HepG2 (cell line): ENCODE results near the gene SYPL2. TPM values are rescaled to one million over a fixed set of nuclear protein-coding genes. Genes with fewer than 3 reads are reported as not detected.

Experiments
- BCLAF1 ChIP-seq: fragments of 450-650 bp; IDR thresholded peaks from 2 replicates; pipeline ENCODE4 v1.6.1; 2017; ENCODE audit warnings: mild to moderate bottlenecking
- DDIT3 ChIP-seq: sonication (generic); formaldehyde crosslinking; IDR thresholded peaks from 2 replicates; pipeline ENCODE4 v1.4.0; 2020; ENCODE audit warnings: mild to moderate bottlenecking, missing genetic modification reagents
- DR1 ChIP-seq: sonication (generic); formaldehyde crosslinking; IDR thresholded peaks from 2 replicates; pipeline ENCODE4 v1.8.0; 2021; ENCODE audit warnings: mild to moderate bottlenecking, missing genetic modification reagents, inconsistent platforms
- GABPA ChIP-seq, 2 experiments: IDR thresholded peaks; 2 replicates each; pipeline ENCODE4 v1.6.1; 2011 to 2016; ENCODE audit warnings: low read depth in 2 of 2, low read length in 1 of 2, missing biosample characterization in 1 of 2, missing genetic modification characterization in 1 of 2
- HINFP ChIP-seq: sonication (generic); formaldehyde crosslinking; IDR thresholded peaks from 2 replicates; pipeline ENCODE4 v1.4.0; 2020; ENCODE audit warnings: low read depth, mild to moderate bottlenecking, missing genetic modification reagents
- HNRNPL ChIP-seq: fragments of 200-400 bp; formaldehyde crosslinking; IDR thresholded peaks from 2 replicates; pipeline ENCODE4 v1.6.1; 2017; ENCODE audit warnings: mild to moderate bottlenecking, low read depth, low read length
- MATR3 ChIP-seq: sonication (generic); formaldehyde crosslinking; IDR thresholded peaks from 2 replicates; pipeline ENCODE4 v1.4.0; 2020; ENCODE audit warnings: missing genetic modification reagents
- MIER3 ChIP-seq: IDR thresholded peaks from 2 replicates; pipeline ENCODE4 v1.6.1; 2016; ENCODE audit warnings: missing compliant biosample characterization, borderline replicate concordance
- MXD4 ChIP-seq: IDR thresholded peaks from 2 replicates; pipeline ENCODE4 v1.6.1; 2016; ENCODE audit warnings: mild to moderate bottlenecking, missing biosample characterization, missing genetic modification reagents
- SETDB1 ChIP-seq: sonication (generic); formaldehyde crosslinking; IDR thresholded peaks from 2 replicates; pipeline ENCODE4 v1.5.1; 2020; ENCODE audit warnings: missing genetic modification reagents, mild to moderate bottlenecking, borderline replicate concordance
- TMF1 ChIP-seq: sonication (generic); formaldehyde crosslinking; IDR thresholded peaks from 2 replicates; pipeline ENCODE4 v1.8.1; 2022; ENCODE audit warnings: low read depth, missing genetic modification reagents
- TSC22D2 ChIP-seq: sonication (generic); formaldehyde crosslinking; IDR thresholded peaks from 2 replicates; pipeline ENCODE4 v1.5.1; 2020; ENCODE audit warnings: missing genetic modification reagents, mild to moderate bottlenecking, borderline replicate concordance
- U2AF2 ChIP-seq: fragments of 200-400 bp; formaldehyde crosslinking; IDR thresholded peaks from 2 replicates; pipeline ENCODE4 v1.6.1; 2017; ENCODE audit warnings: low read depth, mild to moderate bottlenecking, low read length
- WIZ ChIP-seq: sonication (generic); formaldehyde crosslinking; IDR thresholded peaks from 2 replicates; pipeline ENCODE4 v1.5.1; 2020; ENCODE audit warnings: mild to moderate bottlenecking, missing genetic modification reagents
- YEATS2 ChIP-seq: sonication (generic); formaldehyde crosslinking; IDR thresholded peaks from 2 replicates; pipeline ENCODE4 v1.4.0; 2020; ENCODE audit warnings: missing genetic modification reagents, borderline replicate concordance
- YEATS4 ChIP-seq: sonication (generic); formaldehyde crosslinking; IDR thresholded peaks from 2 replicates; pipeline ENCODE4 v1.4.0; 2020; ENCODE audit warnings: missing genetic modification reagents, borderline replicate concordance
- ZFAT ChIP-seq: sonication (generic); formaldehyde crosslinking; conservative IDR thresholded peaks from 2 replicates; pipeline ENCODE4 v1.8.1; 2023; ENCODE audit warnings: missing genetic modification reagents, inconsistent platforms
- ZNF225 ChIP-seq: sonication (generic); formaldehyde crosslinking; IDR thresholded peaks from 2 replicates; pipeline ENCODE4 v1.4.0; 2020; ENCODE audit warnings: mild to moderate bottlenecking, missing genetic modification reagents
- ZNF446 ChIP-seq: sonication (generic); formaldehyde crosslinking; IDR thresholded peaks from 2 replicates; pipeline ENCODE4 v1.5.0; 2020; ENCODE audit warnings: mild to moderate bottlenecking, missing genetic modification reagents
- ZNF451 ChIP-seq: sonication (generic); formaldehyde crosslinking; IDR thresholded peaks from 2 replicates; pipeline ENCODE4 v1.5.0; 2020; ENCODE audit warnings: mild to moderate bottlenecking, missing genetic modification reagents
- ZNF678 ChIP-seq: sonication (generic); formaldehyde crosslinking; IDR thresholded peaks from 2 replicates; pipeline ENCODE4 v1.4.0; 2020; ENCODE audit warnings: mild to moderate bottlenecking, missing genetic modification reagents
- ZNF691 ChIP-seq: sonication (generic); formaldehyde crosslinking; IDR thresholded peaks from 2 replicates; pipeline ENCODE4 v1.4.0; 2020; ENCODE audit warnings: missing genetic modification reagents, low read depth, mild to moderate bottlenecking, borderline replicate concordance
- polyA plus RNA-seq, 8 experiments: library from polyadenylated mRNA; depleted of rRNA in 3 of 8; stranded (reverse) in 7 of 8; unstranded in 1 of 8; fragments of >200 nt; fragmentation: Illumina TruSeq in 4 of 8; extraction: Trizol in 4 of 8; gene quantifications; 2 replicates each; pipeline versions ENCODE4 v1.2.1 to v1.2.3, GENCODE V29; 2011 to 2016; ENCODE audit warnings: low read depth in 4 of 8, missing spikeins in 1 of 8, mixed read lengths in 1 of 8; ENCODE audit not compliant: insufficient read depth in 1 of 8
- total RNA-seq, 5 experiments: library from RNA; depleted of rRNA; stranded (reverse); fragments of >200 nt; fragmentation: Illumina TruSeq; extraction: Trizol; gene quantifications; 2 replicates each; pipeline ENCODE4 v1.2.3, GENCODE V29; 2016; ENCODE audit warnings: low read depth in 1 of 5
- TF ChIP-seq, protein P1 (sequence below): sonication (generic); formaldehyde crosslinking; conservative IDR thresholded peaks from 2 replicates; pipeline ENCODE4 v1.4.0; 2020; ENCODE audit warnings: missing genetic modification reagents

SYPL2 gene
- total and polyA plus RNA-seq, 2 of the 13 experiments (the other 11 are each of a cell fraction or from before 2014, with no cell fraction given) = 0.17 to 0.24 TPM

GRCh38 chr1:109426281-109427170 lies 39.8 kb upstream of the SYPL2 start, which contains the start of gene PSMA5 (continued):
- TF ChIP-seq MXD4 (CRISPR knock-in tag) (peak; percentile 39), TSC22D2 (CRISPR knock-in tag) (no peak), ZNF446 (CRISPR knock-in tag) (no peak), WIZ (CRISPR knock-in tag) (no peak), DR1 (CRISPR knock-in tag) (peak; percentile 82), BCLAF1 (no peak), DDIT3 (CRISPR knock-in tag) (no peak), ZNF691 (CRISPR knock-in tag) (peak; percentile 45; the same call in 1 of the 2 replicates), SETDB1 (CRISPR knock-in tag) (no peak), HINFP (CRISPR knock-in tag) (peak; percentile 5; the same call in 1 of the 2 replicates), ZNF225 (CRISPR knock-in tag) (no peak), ZFAT (no peak), TMF1 (CRISPR knock-in tag) (no peak), MATR3 (CRISPR knock-in tag) (no peak), ZNF451 (no peak), YEATS2 (CRISPR knock-in tag) (peak; percentile 89), HNRNPL (peak; percentile 63; the same call in 1 of the 2 replicates), YEATS4 (CRISPR knock-in tag) (peak; percentile 66), GABPA (IDR thresholded peaks at IDR 0.05; ENCODE audit: low read depth, low read length) (peak; percentile 76), GABPA (CRISPR knock-in tag; IDR thresholded peaks at IDR 0.05; ENCODE audit: low read depth) (peak; percentile 91), MIER3 (CRISPR knock-in tag) (no peak), U2AF2 (no peak; the same call in 1 of the 2 replicates), ZNF678 (CRISPR knock-in tag) (no peak)
- TF ChIP-seq, protein P1, sequence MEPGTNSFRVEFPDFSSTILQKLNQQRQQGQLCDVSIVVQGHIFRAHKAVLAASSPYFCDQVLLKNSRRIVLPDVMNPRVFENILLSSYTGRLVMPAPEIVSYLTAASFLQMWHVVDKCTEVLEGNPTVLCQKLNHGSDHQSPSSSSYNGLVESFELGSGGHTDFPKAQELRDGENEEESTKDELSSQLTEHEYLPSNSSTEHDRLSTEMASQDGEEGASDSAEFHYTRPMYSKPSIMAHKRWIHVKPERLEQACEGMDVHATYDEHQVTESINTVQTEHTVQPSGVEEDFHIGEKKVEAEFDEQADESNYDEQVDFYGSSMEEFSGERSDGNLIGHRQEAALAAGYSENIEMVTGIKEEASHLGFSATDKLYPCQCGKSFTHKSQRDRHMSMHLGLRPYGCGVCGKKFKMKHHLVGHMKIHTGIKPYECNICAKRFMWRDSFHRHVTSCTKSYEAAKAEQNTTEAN (CRISPR knock-in tag) = no peak; the same call in 1 of the 2 replicates
